Measurements from ENCODE around the gene ITIH1.

Gene ITIH1

GRCh38 chr3:52833202-52833601 lies 55.8 kb downstream of the ITIH1 start:
- Histone ChIP-seq H4K20me1 (peaks cover 0 to 9% (median 0%) of the 10 kb centered on the region in 11 experiments; a peak in 4 of 22 replicates), H3K27ac (no peak overlapping the region), H3K27me3 (no peaks in the 10 kb centered on the region), H3K4me1 (peaks cover 27 to 81% (median 70%) of the 10 kb centered on the region in 10 experiments), H3K4me3 (no peak overlapping the region), H3K9ac (no peak overlapping the region), H3K9me3 (replicated peaks in 1 of 11) (no peaks in the 10 kb centered on the region), H3K36me3 (peaks cover 0 to 25% (median 10%) of the 10 kb centered on the region in 11 experiments; a peak in 9 of 22 replicates), H3K4me2 (peak overlapping the region in 7 of 11 experiments; percentile 7 to 87 (median 80); a peak in 9 of 22 replicates)
- no peak for TF ChIP-seq Cebpa-rat (IDR thresholded peaks at IDR 0.05)

DNA sequence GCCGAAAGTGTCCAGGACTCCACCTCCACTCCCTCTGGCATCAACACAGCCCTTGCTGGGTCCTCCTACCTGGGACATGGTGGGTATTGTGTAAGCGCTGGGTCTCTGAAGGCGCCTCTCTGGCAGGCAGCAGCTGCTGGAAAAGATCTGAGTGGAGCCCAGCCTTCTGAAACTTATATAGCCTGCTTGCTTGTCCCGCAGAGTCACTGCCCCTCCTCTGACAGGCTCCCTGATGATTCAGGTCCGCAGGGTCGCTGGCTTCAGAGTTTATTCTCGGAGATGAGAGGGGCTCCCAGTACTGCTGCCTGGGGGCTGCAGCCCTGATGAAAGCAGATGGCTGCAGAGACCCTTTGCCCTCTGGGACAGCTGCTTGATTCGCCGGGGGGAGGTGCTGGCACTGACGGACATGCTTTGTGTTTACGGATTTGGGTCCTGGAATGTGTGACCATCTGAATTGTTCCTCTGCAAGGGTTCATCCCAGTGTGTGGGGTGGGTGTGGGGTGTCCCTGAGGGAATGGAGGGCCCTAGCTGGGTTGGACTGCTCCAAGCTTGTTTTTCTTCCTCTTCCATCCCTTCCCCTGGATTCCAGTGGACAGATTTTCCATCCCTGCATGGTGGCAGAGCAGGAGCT lies 57.6 kb downstream of the ITIH1 start, which contains the start of gene MUSTN1:
Gene MUSTN1 (minus strand): TSS at position 149 of the 631 bp plus-strand sequence. CDS start 71 bp downstream, at position 78.
- H3K9me3 ChIP-seq (replicated peaks in 1 of 11), result no peaks in the 10 kb centered on the region

DNA sequence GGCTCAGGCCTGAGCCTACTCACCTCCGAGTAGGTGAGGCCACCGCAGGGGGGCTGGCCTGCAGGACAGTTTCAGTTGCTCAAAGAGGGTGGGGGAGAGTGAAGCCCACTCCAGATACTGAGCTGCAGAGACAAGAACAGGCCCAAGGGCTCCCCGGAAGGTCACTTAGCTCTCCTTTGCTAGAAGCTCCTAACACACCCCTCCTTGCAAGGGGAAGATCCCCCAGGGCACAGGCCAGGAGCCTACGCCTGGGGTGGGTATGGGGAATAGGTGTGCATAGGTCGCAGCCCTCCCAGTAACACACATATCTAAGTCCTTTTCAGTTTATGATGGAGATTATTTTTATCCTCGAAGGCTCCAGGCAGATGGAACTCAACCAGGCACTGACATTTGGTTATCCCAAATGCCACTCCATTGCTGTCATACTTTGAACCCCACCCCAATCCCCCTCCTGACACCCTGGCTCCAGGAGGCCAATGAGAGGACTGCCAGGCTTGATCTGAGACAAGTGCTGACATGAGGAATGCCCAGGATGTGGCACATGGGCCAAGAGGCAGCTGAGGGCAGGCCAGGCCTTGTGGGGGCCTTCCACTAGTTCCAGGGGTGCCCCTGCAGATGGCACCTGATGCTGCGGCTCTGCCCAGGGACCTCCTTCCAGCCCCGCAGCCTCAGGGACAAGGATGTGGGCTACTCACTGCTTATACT lies 58.5 kb downstream of the ITIH1 start:
- H3K4me2 ChIP-seq, result peak overlapping the region in 8 of 11 experiments; percentile 56 to 93 (median 78); a peak in 16 of 22 replicates
- TF ChIP-seq Cebpa-rat (IDR thresholded peaks at IDR 0.05), result no peak
- peaks cover 0 to 8% (median 0%) of the 10 kb centered on the region in 11 experiments; a peak in 4 of 22 replicates for H4K20me1 ChIP-seq
- no peak overlapping the region for H3K9ac ChIP-seq
- no peaks in the 10 kb centered on the region for H3K27me3 ChIP-seq
- H3K27ac ChIP-seq, result no peak overlapping the region
- peaks cover 29 to 99% (median 90%) of the 10 kb centered on the region in 10 experiments for H3K4me1 ChIP-seq
- no peak overlapping the region for H3K4me3 ChIP-seq
- H3K9me3 ChIP-seq (replicated peaks in 1 of 11), result no peaks in the 10 kb centered on the region
- H3K36me3 ChIP-seq, result peaks cover 0 to 31% (median 18%) of the 10 kb centered on the region in 11 experiments; a peak in 14 of 22 replicates

More for the DNA sequence above, 57.6 kb downstream of the ITIH1 start, which contains the start of gene MUSTN1:
- Histone ChIP-seq H3K36me3 (peaks cover 0 to 27% (median 12%) of the 10 kb centered on the region in 11 experiments; a peak in 13 of 22 replicates), H3K9ac (no peak within 1 kb of the TSS), H3K4me2 (peak within 1 kb of the TSS in 6 of 11 experiments; percentile 72 to 93 (median 82); a peak in 13 of 22 replicates), H3K27ac (no peak within 1 kb of the TSS), H3K27me3 (no peaks in the 10 kb centered on the region), H3K4me1 (peaks cover 29 to 99% (median 88%) of the 10 kb centered on the region in 10 experiments), H3K4me3 (no peak within 1 kb of the TSS), H4K20me1 (peaks cover 0 to 9% (median 0%) of the 10 kb centered on the region in 11 experiments; a peak in 4 of 22 replicates)
- no peak for TF ChIP-seq Cebpa-rat (IDR thresholded peaks at IDR 0.05)

- no peak overlapping the region for H3K9ac ChIP-seq
- H3K27me3 ChIP-seq, result no peaks in the 10 kb centered on the region
- peaks cover 29 to 99% (median 90%) of the 10 kb centered on the region in 10 experiments for H3K4me1 ChIP-seq
- H3K4me2 ChIP-seq, result peak overlapping the region in 9 of 11 experiments; percentile 56 to 93 (median 78); a peak in 18 of 22 replicates
- peaks cover 0 to 6% (median 0%) of the 10 kb centered on the region in 11 experiments; a peak in 4 of 22 replicates for H4K20me1 ChIP-seq
- no peak for TF ChIP-seq Cebpa-rat (IDR thresholded peaks at IDR 0.05)
- H3K9me3 ChIP-seq (replicated peaks in 1 of 11), result no peaks in the 10 kb centered on the region
- H3K4me3 ChIP-seq, result no peak overlapping the region
- H3K27ac ChIP-seq, result no peak overlapping the region
- peaks cover 0 to 31% (median 18%) of the 10 kb centered on the region in 11 experiments; a peak in 14 of 22 replicates for H3K36me3 ChIP-seq
These were observed 59.1 kb downstream of the ITIH1 start for GRCh38 chr3:52836471-52836845.

- no peak for TF ChIP-seq Cebpa-rat (IDR thresholded peaks at IDR 0.05)
- no peak overlapping the region for H3K9ac ChIP-seq
- peak overlapping the region; percentile 4 to 93 (median 77); a peak in 19 of 22 replicates for H3K4me2 ChIP-seq
- peaks cover 0 to 31% (median 18%) of the 10 kb centered on the region in 11 experiments; a peak in 14 of 22 replicates for H3K36me3 ChIP-seq
- peaks cover 29 to 99% (median 90%) of the 10 kb centered on the region in 10 experiments for H3K4me1 ChIP-seq
- H3K9me3 ChIP-seq (replicated peaks in 1 of 11), result no peaks in the 10 kb centered on the region
- H3K27ac ChIP-seq, result peak overlapping the region in 1 of 11 experiments; percentile 2; a peak in 1 of 22 replicates
- no peak overlapping the region for H3K4me3 ChIP-seq
- H3K27me3 ChIP-seq, result no peaks in the 10 kb centered on the region
- peaks cover 0 to 6% (median 0%) of the 10 kb centered on the region in 11 experiments; a peak in 3 of 22 replicates for H4K20me1 ChIP-seq
These were observed 59.6 kb downstream of the ITIH1 start for GRCh38 chr3:52836986-52837385.

- Histone ChIP-seq H3K4me2 (peak overlapping the region in 10 of 11 experiments; percentile 35 to 93 (median 78); a peak in 20 of 22 replicates), H3K4me1 (peaks cover 42 to 100% (median 93%) of the 10 kb centered on the region in 10 experiments), H3K4me3 (no peak overlapping the region), H3K9me3 (replicated peaks in 1 of 11) (no peaks in the 10 kb centered on the region), H3K27ac (peak overlapping the region in 2 of 11 experiments; percentile 8 to 11; a peak in 2 of 22 replicates), H3K27me3 (no peaks in the 10 kb centered on the region), H3K9ac (peak overlapping the region in 1 of 11 experiments; percentile 36; a peak in 2 of 22 replicates), H3K36me3 (peaks cover 6 to 32% (median 18%) of the 10 kb centered on the region in 11 experiments; a peak in 14 of 22 replicates), H4K20me1 (peaks cover 0 to 6% (median 0%) of the 10 kb centered on the region in 11 experiments; a peak in 2 of 22 replicates)
- TF ChIP-seq Cebpa-rat (IDR thresholded peaks at IDR 0.05), result no peak
These were observed 61.3 kb downstream of the ITIH1 start for GRCh38 chr3:52838561-52839267.

DNA sequence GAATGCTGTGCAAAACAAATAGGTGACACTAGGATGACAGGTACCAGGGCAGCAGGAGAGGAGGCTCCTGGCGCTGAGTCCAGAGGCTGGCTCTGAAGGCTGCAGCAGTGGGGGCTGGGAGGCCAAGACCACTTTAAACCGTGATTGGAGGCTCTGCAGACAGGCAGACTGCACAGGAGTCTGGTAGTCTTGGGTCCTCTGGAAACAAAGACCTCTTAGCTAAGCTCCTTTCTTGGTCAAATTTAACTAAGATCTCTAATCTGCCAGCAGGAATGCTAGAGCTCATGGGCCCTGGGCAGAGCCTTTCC lies 61.8 kb downstream of the ITIH1 start:
- Histone ChIP-seq H3K36me3 (peaks cover 6 to 32% (median 18%) of the 10 kb centered on the region in 11 experiments; a peak in 14 of 22 replicates), H3K27me3 (no peaks in the 10 kb centered on the region), H4K20me1 (peaks cover 0 to 6% (median 0%) of the 10 kb centered on the region in 11 experiments; a peak in 2 of 22 replicates), H3K9me3 (replicated peaks in 1 of 11) (no peaks in the 10 kb centered on the region), H3K4me1 (peaks cover 47 to 100% (median 96%) of the 10 kb centered on the region in 10 experiments), H3K4me3 (no peak overlapping the region), H3K27ac (no peak overlapping the region; a peak in 1 of 22 replicates), H3K4me2 (peak overlapping the region in 10 of 11 experiments; percentile 35 to 93 (median 78); a peak in 18 of 22 replicates), H3K9ac (peak overlapping the region in 1 of 11 experiments; percentile 36; a peak in 1 of 22 replicates)
- no peak for TF ChIP-seq Cebpa-rat (IDR thresholded peaks at IDR 0.05)

- Histone ChIP-seq H3K4me1 (peaks cover 55 to 100% (median 100%) of the 10 kb centered on the region in 10 experiments), H3K9ac (no peak overlapping the region), H3K9me3 (replicated peaks in 1 of 11) (no peaks in the 10 kb centered on the region), H3K36me3 (peaks cover 6 to 32% (median 18%) of the 10 kb centered on the region in 11 experiments; a peak in 14 of 22 replicates), H3K4me3 (no peak overlapping the region), H3K27ac (peak overlapping the region in 4 of 11 experiments; percentile 10 to 85 (median 82); a peak in 6 of 22 replicates), H4K20me1 (peaks cover 0 to 6% (median 0%) of the 10 kb centered on the region in 11 experiments; a peak in 2 of 22 replicates), H3K27me3 (no peaks in the 10 kb centered on the region), H3K4me2 (peak overlapping the region; percentile 72 to 93 (median 85); a peak in 20 of 22 replicates)
- TF ChIP-seq Cebpa-rat (IDR thresholded peaks at IDR 0.05), result no peak
These were observed 62.6 kb downstream of the ITIH1 start for GRCh38 chr3:52839892-52840545.
